GM12878 (cell line): ENCODE results near the gene RIMBP2. TPM values are rescaled to one million over a fixed set of nuclear protein-coding genes. Genes with fewer than 3 reads are reported as not detected.
A peak's percentile ranks its signal among the peaks of the same experiment; 100 is the strongest.

Source experiments
- ATAC-seq: fragments of 200-7000 bp; cut with Tn5 transposase; 3 replicates; pipeline ENCODE4 v1.9.1; 2020; ENCODE audit warnings: mild to moderate bottlenecking, moderate library complexity
- BruUV-seq: library from RNA; stranded (reverse); fragments of 400-500 nt; replicated peaks from 2 replicates; lab custom pipeline; 2021; lab: Mats Ljungman, UMichigan
- CTCF ChIA-PET: fragments of 300-600 bp; sonication (Branson Sonifier 250); formaldehyde crosslinking; extraction: SDS; loops from one replicate; lab custom pipeline; 2021; ENCODE audit warnings: inconsistent platforms; lab: Yijun Ruan, JAX
- POLR2A ChIA-PET: fragments of 350-600 bp; formaldehyde crosslinking; extraction: SDS; loops from one replicate; lab custom pipeline; 2021; ENCODE audit warnings: inconsistent platforms; lab: Charles Lee
- RAD21 ChIA-PET: fragments of 300-600 bp; sonication (Branson Sonifier 250); formaldehyde crosslinking; loops from one replicate; lab custom pipeline; 2023; ENCODE audit warnings: antibody characterized with exemption; ENCODE audit not compliant: unreplicated experiment; lab: Charles Lee
- SMC1A ChIA-PET: fragments of 300-600 bp; sonication (Branson Sonifier 250); formaldehyde crosslinking; loops from one replicate; lab custom pipeline; 2023; ENCODE audit not compliant: unreplicated experiment, uncharacterized antibody; lab: Charles Lee
- DNase-seq: peaks from one replicate; pipeline ENCODE4 v3.0.0-alpha.2; 2011; ENCODE audit warnings: low read depth, low spot score
- FAIRE-seq: peaks from 3 replicates; lab custom pipeline; 2011; peaks lifted over from hg19 to GRCh38; lab: Jason Lieb, UNC
- H2AFZ ChIP-seq: 2 replicates; pipeline ENCODE4 v1.6.0; 2011; ENCODE audit warnings: low read depth, low read length, control low read depth; ENCODE audit not compliant: control insufficient read depth
- H3K27ac ChIP-seq: 2 replicates; pipeline ENCODE4 v1.5.1; 2011; ENCODE audit warnings: control low read depth; ENCODE audit not compliant: control insufficient read depth, insufficient read depth
- H3K27me3 ChIP-seq, 2 experiments: replicated peaks in 1 of 2; 2 replicates each; pipeline versions ENCODE4 v1.6.0 to v1.6.1; 2011; ENCODE audit warnings: low read length in 1 of 2; ENCODE audit not compliant: control insufficient read depth in 2 of 2, insufficient read depth in 2 of 2
- H3K36me3 ChIP-seq, 2 experiments: 2 replicates each; pipeline ENCODE4 v1.5.1; 2011; ENCODE audit warnings: low read length in 1 of 2; ENCODE audit not compliant: control insufficient read depth in 2 of 2, insufficient read depth in 2 of 2
- H3K4me1 ChIP-seq: 2 replicates; pipeline ENCODE4 v1.6.1; 2011; ENCODE audit warnings: mild to moderate bottlenecking, low read length, moderate library complexity, mixed read lengths; ENCODE audit not compliant: control insufficient read depth, insufficient read depth
- H3K4me2 ChIP-seq: 2 replicates; pipeline ENCODE4 v1.6.0; 2011; ENCODE audit warnings: control low read depth; ENCODE audit not compliant: control insufficient read depth, insufficient read depth
- H3K4me3 ChIP-seq: fragments of 200-600 bp; sonication (generic); 2 replicates; pipeline ENCODE4 v1.5.1; 2016
- H3K79me2 ChIP-seq: 2 replicates; pipeline ENCODE4 v1.6.0; 2011; ENCODE audit warnings: low read length; ENCODE audit not compliant: control insufficient read depth, insufficient read depth
- H3K9ac ChIP-seq: 2 replicates; pipeline ENCODE4 v1.8.0; 2011; ENCODE audit warnings: low read length, control low read depth, mixed read lengths; ENCODE audit not compliant: control insufficient read depth, insufficient read depth
- H3K9me3 ChIP-seq: replicated peaks from 3 replicates; pipeline ENCODE4 v1.5.1; 2011; ENCODE audit warnings: mild to moderate bottlenecking, low read length; ENCODE audit not compliant: control insufficient read depth, insufficient read depth
- H4K20me1 ChIP-seq: 2 replicates; pipeline ENCODE4 v1.6.0; 2011; ENCODE audit not compliant: control insufficient read depth, insufficient read depth
- BCL11A ChIP-seq: IDR thresholded peaks from 2 replicates; pipeline ENCODE4 v1.6.1; 2011; ENCODE audit warnings: low read depth, low read length
- BMI1 ChIP-seq: fragments of 450-650 bp; IDR thresholded peaks from 2 replicates; pipeline ENCODE4 v1.6.1; 2016; ENCODE audit warnings: mild to moderate bottlenecking, moderate library complexity, borderline replicate concordance
- NFIC ChIP-seq: IDR thresholded peaks from 2 replicates; pipeline ENCODE4 v1.6.1; 2012; ENCODE audit warnings: low read depth, mild to moderate bottlenecking, inconsistent platforms, low read length, moderate library complexity
- POLR2AphosphoS2 ChIP-seq: IDR thresholded peaks from 2 replicates; pipeline ENCODE4 v1.6.1; 2011; ENCODE audit warnings: low read depth, mild to moderate bottlenecking, low read length, improper control_type of control experiment, moderate library complexity
- WGBS: methylation state at CpG from one replicate; pipeline ENCODE4 v1.1.6; 2016; ENCODE audit warnings: low lambda C conversion rate; ENCODE audit not compliant: insufficient replicate concordance, insufficient coverage; ENCODE audit errors: missing lambda C conversion rate; 5-methylcytosine and 5-hydroxymethylcytosine counted together
- in situ Hi-C: fragments of 300-500 bp; cut with MboI; formaldehyde crosslinking; loops from 9 replicates; pipeline ENCODE4 v1.14.3; 2018; ENCODE audit warnings: mixed read lengths
- intact Hi-C: fragments of 100-400 bp; cut with micrococcal nuclease; formaldehyde crosslinking; loops from one replicate; pipeline ENCODE4 v1.14.2; 2022; ENCODE audit not compliant: unreplicated experiment
- polyA plus RNA-seq, 11 experiments: library from polyadenylated mRNA; depleted of rRNA in 4 of 11; unstranded in 6 of 11; stranded (reverse) in 5 of 11; fragments of >200 nt; fragmentation: Nextera tagmentation in 4 of 11; fragmentation: Illumina TruSeq in 1 of 11; extraction: Ambion mirVana in 4 of 11; extraction: Trizol in 1 of 11; gene quantifications; 1 replicate in 1 of 11; 2 replicates in 10 of 11; pipeline versions ENCODE4 v1.2.1 to v1.2.3, GENCODE V29; 2011 to 2016; ENCODE audit warnings: inconsistent platforms in 2 of 11, missing spikeins in 2 of 11, low read depth in 1 of 11
- total RNA-seq, 4 experiments: library from RNA; depleted of rRNA in 3 of 4; stranded (reverse); fragments of >200 nt in 3 of 4; fragmentation: Illumina TruSeq in 1 of 4; extraction: Trizol in 1 of 4; gene quantifications; 2 replicates each; pipeline versions ENCODE4 v1.2.1 to v1.2.3, GENCODE V29; 2013 to 2021
- TF ChIP-seq, protein P1 (sequence below): fragments of 450-650 bp; IDR thresholded peaks from 2 replicates; pipeline ENCODE4 v1.6.1; 2018; ENCODE audit warnings: borderline replicate concordance, mild to moderate bottlenecking; ENCODE audit not compliant: partially characterized antibody
- TF ChIP-seq, protein P2 (sequence below): fragments of 450-650 bp; IDR thresholded peaks from 2 replicates; pipeline ENCODE4 v1.6.1; 2018; ENCODE audit warnings: mild to moderate bottlenecking, low read depth, moderate library complexity; ENCODE audit not compliant: partially characterized antibody

RIMBP2 gene
- total and polyA plus RNA-seq, 10 of the 15 experiments (the other 5 are each of a cell fraction or from before 2014, with no cell fraction given): 0.04 to 2.9 (median 0.07) TPM; not detected in 1

DNA sequence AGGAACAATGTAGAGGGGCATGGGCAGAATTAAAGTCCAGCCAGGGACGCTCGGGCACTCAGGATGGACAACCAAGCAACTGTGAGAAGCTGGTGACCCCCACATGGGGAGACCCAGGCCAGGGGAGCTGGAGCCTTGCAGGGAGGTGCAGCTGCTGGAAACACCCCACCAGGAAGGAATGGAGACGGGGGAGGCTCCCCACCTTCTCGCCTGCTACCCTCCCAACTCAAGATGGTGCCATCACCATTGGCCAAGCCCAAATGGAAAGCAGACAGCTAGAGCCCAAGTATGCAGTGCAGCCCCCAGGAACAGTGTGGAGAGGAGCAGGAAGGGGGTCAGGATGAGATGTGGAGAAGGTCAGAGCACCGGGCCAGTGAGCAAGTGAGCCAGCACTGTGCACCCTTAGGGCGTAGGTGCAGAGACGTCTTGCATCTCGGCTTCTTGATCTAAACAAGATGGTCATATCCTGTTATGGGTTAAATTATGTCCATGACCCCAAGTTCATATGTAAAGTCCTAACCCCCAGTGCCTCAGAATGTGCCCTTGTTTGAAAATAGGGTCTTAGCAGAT lies 159.5 kb downstream of the RIMBP2 start (continued):
- TF ChIP-seq, protein P1, sequence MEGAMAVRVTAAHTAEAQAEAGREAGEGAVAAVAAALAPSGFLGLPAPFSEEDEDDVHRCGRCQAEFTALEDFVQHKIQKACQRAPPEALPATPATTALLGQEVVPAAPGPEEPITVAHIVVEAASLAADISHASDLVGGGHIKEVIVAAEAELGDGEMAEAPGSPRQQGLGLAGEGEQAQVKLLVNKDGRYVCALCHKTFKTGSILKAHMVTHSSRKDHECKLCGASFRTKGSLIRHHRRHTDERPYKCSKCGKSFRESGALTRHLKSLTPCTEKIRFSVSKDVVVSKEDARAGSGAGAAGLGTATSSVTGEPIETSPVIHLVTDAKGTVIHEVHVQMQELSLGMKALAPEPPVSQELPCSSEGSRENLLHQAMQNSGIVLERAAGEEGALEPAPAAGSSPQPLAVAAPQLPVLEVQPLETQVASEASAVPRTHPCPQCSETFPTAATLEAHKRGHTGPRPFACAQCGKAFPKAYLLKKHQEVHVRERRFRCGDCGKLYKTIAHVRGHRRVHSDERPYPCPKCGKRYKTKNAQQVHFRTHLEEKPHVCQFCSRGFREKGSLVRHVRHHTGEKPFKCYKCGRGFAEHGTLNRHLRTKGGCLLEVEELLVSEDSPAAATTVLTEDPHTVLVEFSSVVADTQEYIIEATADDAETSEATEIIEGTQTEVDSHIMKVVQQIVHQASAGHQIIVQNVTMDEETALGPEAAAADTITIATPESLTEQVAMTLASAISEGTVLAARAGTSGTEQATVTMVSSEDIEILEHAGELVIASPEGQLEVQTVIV: no peak
- TF ChIP-seq POLR2AphosphoS2: no peak
- TF ChIP-seq, protein P2, sequence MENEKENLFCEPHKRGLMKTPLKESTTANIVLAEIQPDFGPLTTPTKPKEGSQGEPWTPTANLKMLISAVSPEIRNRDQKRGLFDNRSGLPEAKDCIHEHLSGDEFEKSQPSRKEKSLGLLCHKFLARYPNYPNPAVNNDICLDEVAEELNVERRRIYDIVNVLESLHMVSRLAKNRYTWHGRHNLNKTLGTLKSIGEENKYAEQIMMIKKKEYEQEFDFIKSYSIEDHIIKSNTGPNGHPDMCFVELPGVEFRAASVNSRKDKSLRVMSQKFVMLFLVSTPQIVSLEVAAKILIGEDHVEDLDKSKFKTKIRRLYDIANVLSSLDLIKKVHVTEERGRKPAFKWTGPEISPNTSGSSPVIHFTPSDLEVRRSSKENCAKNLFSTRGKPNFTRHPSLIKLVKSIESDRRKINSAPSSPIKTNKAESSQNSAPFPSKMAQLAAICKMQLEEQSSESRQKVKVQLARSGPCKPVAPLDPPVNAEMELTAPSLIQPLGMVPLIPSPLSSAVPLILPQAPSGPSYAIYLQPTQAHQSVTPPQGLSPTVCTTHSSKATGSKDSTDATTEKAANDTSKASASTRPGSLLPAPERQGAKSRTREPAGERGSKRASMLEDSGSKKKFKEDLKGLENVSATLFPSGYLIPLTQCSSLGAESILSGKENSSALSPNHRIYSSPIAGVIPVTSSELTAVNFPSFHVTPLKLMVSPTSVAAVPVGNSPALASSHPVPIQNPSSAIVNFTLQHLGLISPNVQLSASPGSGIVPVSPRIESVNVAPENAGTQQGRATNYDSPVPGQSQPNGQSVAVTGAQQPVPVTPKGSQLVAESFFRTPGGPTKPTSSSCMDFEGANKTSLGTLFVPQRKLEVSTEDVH: no peak
- no peak for TF ChIP-seq BCL11A

DNA sequence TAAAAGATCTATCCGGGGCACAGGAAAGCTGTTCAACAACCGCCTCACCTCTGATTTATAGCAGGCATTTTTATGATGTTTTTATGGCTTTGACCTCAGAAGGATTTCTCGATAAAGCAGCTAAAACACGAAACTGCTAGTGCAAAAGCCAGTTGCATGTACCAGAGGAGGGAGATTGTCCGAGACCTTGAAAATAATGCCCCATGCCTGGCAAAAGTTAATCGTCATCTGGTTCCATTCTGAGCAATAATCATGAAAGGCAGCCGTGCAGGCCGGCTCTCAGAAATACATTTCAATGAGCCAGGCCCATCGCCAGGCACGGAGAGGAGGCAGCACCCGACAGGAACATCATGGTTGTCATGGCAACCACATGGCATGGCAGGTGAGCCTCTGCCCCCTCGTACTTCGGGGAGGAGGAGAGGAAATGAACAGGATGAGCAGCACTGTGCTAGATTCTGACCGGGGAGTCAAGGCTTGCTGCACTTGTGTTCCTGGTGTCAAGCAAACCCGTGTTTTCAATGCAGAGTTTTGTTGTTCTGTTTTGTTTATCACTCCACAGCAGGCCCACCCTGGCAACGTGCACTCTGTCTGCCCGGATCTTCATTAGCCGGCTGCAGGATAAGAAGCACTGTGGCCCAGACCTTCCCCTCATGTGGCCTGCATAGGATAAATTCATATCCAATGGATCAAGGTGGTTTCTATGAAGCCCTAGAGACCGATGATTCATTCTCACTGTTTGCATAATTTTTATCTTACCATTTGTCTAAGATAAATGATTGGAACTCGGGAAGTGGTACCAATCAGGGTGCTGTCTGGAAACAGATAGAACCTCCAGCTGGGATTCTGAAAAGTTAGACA lies 160.2 kb downstream of the RIMBP2 start:
- H3K4me1 ChIP-seq: no peaks in the 10 kb centered on the region
- ATAC-seq: no peak
- FAIRE-seq: no peak
- BruUV-seq: no TSS peak
- no peaks in the 10 kb centered on the region for H3K79me2 ChIP-seq
- H3K27ac ChIP-seq: no peak overlapping the region
- H3K4me3 ChIP-seq: no peak overlapping the region
- no peaks in the 10 kb centered on the region for H4K20me1 ChIP-seq
- SMC1A ChIA-PET: no interaction called here
- RAD21 ChIA-PET: no interaction called here
- POLR2A ChIA-PET: no interaction called here
- H3K4me2 ChIP-seq: no peak overlapping the region
- WGBS: 26% methylated on average over 20 of the region's 20 CpGs
- H3K9me3 ChIP-seq: no peaks in the 10 kb centered on the region; the same call in 2 of the 3 replicates
- in situ Hi-C loops (no loop called here), intact Hi-C loops (no loop called here)
- no peaks in the 10 kb centered on the region for H3K27me3 ChIP-seq
- H3K36me3 ChIP-seq: no peaks in the 10 kb centered on the region
- H2AFZ ChIP-seq: no peak overlapping the region
- TF ChIP-seq BMI1 (0 out of 2 replicates have a peak, but pooled peaks have one; percentile 40), NFIC (no peak)
- DNase-seq: no peak
- H3K9ac ChIP-seq: no peak overlapping the region
- CTCF ChIA-PET: no interaction called here
